ENCODE data around the gene ZFP3.
"Not testable (repeated sequence)": the region's sequence is repeated elsewhere in the genome, so short reads cannot be mapped to it uniquely, and the experiment has no call there.

Gene ZFP3

DNA sequence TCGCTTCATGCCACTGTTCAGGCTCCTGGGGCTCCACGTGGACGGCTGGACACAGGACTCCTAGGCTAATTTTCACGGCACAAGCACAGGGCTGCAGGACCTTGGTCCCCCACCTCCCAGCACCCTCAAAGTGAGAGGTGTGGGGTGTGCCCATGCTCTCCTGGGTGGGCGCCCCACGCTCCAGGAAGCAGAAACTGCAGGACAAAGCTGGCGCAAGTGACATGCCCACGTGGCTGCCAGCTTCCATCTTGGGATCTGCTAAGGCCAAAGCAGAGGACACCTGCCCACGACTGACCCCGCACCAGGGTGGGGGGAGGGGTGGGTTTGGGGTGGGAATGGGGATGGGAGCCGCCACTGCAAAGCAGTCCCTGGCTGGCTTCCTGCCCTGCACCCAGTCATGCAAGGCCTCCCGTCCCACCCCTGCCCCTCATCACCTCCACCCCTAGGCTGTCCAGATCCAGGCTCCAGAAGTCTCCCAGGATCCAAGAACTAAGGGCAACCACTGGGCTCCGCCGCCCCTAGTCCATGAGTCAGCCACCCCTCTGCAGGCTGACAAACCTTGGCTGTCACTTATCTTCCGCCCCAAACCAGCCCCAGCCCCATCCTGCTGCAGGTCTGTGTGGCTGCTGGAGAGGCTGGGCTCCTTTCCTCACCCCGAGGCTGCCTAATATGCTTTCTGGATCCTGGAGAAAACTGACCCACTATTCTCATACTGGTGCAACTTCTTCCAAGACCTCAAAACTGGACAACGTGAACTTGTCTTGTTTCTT is 48.6 kb downstream of the ZFP3 start:
- DNase-seq = no peak

DNA sequence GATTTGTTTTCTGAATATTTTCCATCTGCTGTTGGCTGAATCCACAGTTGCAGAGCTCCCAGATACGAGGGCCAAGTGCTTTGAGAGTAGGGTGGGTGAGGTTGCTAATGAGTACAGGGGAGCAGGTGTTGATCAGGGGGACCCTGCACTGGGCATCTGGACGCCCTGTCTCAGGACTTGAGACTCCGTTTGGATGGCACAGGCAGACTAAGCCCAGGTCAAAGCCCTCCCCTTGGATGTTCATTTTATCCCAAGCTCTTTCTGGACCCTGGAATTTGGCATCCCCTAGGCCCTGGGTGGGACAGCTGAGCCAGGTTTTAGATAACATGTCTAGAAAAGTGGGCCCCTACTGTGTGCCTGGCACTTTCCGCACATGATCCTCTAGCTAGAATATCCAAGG is 49.6 kb downstream of the ZFP3 start:
- DNase-seq = no peak

DNA sequence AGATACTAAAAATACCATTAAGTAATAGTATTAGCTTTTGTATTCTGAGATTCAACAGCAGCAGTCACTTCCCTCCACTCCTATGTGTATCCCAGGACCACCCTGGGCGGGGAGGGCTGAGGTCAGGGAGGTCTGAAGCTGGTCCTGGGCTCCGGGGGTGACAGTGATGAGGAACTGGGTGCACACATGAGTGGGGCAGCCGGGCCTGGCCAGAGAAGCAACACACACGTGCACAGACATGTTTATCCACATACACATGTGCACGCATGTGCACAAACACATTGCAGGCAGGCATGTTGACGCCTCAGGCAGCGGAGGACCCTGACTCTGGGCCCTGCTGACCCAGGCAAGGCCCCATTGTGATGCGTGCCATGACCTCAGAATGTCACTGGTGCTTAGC is 50.1 kb downstream of the ZFP3 start:
- not testable (repeated sequence) for DNase-seq

DNA sequence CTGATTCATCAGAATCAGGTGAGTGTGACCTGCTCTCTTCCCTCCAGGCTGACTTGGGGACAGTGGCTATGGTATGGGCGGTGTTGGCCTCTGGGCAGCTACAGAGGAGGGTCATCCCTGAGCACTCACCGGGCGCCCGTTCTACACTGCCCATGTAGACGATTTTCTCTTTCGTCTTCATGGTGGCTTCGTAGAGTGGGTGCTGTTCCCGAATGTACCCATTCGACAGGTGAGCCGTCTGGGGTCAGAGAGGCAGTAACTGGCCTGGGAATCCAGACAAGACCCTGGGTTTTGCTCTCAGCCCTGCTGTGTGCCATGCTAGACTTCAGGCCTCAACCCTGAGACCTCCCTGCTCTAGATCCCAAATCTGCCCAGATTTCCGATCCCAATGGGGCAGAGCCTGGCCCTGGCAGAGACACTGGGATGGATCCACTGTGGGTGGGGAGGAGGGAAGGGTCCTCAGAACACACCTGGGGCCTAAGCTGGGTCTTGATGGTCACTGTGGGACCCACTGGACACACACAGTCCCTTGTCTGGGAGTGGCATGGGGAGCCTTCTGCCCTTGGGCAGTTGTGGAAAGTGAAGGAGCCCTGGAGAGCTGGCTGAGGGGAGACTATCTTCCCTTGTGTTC is 50.8 kb downstream of the ZFP3 start:
- no peak for DNase-seq

DNA sequence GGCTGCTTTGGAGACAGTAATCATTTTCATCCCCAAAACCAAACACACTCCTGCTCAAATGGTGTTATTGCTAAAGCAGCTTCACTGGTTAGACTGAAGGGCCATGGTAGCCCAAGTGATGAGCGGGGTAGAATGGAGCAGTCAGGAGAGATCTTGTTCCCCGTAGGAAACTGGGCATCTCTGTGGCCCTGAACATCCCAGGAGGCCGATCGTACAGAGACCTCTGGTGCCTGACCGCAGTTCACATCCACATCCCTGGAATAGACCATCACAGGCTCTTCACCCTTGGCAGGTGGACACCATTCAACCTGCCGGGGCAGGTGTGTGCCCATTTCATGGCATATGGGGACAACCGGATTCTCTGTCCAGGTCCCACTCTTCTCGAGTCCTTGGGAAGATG is 51.5 kb downstream of the ZFP3 start:
- DNase-seq = not testable (repeated sequence)

DNA sequence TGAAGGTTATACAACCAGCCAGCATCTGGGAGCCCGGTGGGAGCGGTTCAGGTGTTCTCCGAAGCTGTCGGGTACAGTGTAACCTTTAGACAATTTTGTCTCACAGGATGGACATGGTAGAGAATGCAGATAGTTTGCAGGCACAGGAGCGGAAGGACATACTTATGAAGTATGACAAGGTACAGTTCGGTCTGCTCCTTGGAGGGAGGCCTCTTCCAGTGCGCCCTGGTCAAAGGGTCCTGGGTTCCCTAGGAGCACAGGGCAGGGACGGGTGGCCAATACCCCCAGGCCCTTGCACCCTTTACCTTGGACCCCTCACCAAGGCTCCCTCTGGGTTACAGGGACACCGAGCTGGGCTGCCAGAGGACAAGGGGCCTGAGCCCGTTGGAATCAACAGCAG is 52.0 kb downstream of the ZFP3 start:
- not testable (repeated sequence) for DNase-seq

DNA sequence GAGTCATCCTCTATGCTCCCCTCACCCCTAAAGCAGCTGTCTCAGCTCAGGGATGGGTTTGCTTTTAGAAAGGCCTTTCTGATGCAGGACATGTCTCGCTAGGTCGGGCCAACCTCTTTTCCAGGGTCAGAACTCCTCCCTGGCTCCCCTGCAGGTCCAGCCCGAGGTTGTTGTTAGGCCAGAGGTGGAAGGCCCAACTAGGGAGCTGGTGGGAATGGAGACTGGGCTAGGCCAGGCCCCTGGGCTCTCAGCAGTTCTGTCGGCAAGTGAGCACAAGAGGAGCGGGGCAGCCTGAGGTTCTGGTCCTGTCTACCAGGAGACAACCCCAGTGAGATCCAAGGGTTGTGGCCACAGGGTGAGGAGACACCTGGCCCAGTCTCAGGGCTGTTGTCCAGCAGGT is 52.4 kb downstream of the ZFP3 start:
- DNase-seq = not testable (repeated sequence)

DNA sequence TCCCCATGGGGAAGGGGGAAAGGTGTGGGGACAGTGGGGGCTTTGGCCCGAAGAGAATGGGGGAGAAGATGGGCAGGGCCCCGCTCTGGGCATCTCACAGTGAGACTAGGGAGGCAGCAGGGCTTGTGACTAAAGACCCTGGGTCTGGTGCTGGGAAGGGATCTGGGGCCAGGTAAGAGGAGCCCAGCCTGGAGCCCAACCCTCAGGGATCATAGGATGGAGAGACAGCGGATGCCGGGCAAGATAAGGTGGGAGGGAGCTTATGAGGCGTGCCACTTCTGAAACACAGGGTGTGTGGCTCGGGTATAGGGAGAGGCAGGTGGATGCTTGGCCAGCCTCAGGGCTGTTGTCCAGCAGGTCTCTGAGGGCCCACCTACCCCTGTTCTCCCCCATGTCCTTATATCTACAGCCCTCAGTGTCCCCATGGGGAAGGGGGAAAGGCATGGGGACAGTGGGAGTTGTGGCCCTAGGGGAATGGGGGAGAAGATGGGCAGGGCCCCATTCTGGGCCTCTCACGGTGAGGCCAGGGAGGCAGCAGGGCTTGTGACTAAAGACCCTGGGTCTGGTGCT is 53.0 kb downstream of the ZFP3 start:
- DNase-seq = no peak

DNA sequence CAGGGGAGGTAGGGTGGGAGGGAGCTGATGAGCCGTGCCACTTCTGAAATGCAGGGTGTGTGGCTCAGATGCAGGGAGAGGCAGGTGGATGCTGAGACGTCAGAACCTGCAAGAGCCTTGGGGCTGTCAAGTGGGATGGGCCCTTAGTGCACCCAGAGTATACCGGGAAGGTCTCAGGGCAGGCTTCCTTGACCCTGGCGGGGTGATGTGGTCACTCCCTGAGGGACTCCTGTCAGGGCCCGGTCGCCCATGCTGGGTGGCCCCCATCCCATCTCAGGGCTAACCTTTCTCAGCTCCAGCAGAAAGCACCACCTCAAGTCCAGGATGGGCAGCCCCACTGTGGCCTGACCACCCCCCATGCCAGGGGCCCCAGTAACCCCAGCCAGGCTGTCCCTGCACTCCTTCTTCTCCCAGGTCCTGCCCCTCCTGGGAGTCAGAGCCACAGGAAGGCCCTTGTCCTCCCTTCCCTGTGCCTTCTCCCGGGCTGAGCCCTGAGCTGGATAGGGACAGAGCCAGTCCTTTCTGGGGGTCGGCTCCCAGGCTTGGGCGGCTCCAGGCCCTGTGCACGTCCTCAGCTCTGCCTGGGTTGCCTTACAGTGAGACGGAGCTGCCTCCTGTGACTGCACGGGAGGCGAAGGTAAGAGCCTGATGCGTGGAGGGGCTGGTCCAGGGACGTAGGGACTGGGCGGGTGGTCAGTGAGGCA is 53.7 kb downstream of the ZFP3 start:
- not testable (repeated sequence) for DNase-seq

DNA sequence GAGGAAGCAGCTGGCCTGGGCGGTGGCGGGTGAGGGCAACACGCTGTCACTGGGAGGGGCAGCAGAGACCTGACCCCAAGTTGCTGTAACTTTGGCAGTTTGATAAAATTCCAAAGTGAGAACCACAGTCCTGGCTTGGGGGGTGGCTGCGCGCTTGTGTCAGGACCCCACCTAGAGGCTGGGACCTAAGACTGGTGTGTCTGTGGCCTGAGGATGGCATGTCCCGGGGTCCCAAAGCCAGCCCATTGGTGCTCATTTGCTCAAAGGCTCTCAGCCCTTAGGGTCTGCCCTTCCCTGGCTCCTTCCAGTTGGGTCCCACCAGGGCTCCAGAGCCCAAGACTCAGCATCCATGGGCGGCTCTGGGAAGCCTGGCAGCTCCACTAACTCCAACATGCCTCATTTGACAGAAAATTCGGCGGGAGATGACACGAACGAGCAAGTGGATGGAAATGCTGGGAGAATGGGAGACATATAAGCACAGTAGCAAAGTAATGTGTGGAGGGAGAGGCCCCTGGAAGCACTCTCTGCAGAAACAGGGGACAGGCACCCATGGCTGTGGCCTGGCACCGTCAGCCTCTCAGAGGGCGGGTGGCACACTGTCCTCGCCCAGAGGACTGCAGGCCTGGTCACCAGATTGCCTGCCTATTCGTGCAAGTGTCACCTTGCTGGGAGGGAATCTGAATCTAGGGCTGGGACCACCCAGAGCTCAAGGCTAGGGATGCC is 54.4 kb downstream of the ZFP3 start:
- DNase-seq = not testable (repeated sequence)

DNA sequence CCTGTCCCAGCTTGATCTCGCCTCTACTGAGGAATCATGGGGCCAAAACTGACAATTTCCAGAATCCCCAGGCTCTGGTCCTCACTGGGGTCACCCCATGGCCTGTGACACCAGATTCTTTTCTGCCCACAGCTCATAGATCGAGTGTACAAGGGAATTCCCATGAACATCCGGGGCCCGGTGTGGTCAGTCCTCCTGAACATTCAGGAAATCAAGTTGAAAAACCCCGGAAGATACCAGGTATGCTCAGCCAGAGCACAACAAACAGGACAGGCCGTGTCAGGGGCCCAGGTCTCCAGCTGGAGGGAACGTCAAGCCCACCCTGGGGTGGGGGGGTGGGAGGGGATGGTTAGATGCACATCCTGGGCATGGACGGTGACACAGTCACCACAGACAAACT is 55.0 kb downstream of the ZFP3 start:
- DNase-seq = no peak

DNA sequence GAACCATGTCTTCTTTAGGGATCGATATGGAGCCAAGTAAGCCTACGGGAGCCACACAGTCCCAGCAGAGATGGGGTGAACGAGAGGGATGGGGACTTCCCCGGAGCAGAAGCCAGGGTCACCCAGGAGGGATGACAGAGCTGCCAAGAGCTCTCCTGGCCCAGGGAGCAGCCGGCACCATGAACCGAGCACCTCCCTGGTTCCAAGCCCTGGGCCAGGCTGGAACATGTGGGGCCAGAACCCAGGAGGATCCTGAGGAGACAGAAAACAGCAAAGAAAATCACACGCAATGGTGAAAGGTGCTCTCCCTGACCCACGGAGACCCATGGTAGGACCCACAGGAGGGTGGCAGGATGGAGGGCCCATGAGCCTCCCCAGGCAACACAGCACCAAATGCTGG is 55.7 kb downstream of the ZFP3 start:
- DNase-seq = not testable (repeated sequence)

DNA sequence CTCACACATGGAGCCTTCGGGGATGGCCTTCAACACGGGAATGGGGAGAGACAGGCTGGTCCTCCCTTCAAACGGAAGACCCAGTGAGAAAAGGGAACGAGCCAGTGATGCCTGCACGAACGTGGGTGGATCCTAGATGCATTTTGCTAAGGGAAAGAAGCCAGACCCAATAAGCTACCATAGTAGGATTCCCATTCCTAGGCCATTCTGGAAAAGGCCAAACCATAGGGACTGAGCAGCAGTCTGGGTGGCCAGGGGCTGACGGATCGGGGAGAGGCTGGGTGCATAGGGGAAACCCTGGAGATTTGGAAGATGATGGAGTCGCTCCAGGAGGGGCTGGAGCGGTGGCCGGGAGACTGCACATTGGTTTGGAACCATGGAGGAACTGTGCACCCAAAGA is 56.3 kb downstream of the ZFP3 start:
- DNase-seq = not testable (repeated sequence)

DNA sequence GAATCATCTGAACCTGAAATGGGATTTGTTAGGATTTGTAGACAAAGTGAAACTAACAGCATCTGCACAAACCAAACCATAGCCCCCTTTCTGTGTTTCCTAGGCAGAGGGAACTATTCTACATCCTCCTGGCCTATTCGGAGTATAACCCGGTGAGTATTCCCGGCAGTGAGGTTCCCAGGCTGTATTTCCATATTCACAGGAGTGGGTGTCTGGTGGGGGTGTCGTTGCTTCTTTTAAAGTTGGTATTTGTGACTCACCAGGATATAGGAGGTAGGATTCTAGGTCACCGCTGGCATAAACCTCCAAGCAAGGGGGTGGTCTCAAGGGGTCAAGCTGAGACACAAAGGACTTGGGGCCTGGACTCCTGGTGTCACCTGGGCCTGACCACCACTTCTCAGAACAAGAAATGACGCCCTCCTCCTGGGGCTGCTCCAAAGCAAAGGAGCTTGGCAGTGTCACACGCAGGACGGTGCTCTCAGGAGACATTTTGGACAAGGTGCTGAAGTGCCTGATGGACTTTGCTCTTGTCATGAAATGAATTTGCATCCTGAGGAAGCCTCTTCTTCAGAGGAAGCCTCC is 57.0 kb downstream of the ZFP3 start:
- not testable (repeated sequence) for DNase-seq

DNA sequence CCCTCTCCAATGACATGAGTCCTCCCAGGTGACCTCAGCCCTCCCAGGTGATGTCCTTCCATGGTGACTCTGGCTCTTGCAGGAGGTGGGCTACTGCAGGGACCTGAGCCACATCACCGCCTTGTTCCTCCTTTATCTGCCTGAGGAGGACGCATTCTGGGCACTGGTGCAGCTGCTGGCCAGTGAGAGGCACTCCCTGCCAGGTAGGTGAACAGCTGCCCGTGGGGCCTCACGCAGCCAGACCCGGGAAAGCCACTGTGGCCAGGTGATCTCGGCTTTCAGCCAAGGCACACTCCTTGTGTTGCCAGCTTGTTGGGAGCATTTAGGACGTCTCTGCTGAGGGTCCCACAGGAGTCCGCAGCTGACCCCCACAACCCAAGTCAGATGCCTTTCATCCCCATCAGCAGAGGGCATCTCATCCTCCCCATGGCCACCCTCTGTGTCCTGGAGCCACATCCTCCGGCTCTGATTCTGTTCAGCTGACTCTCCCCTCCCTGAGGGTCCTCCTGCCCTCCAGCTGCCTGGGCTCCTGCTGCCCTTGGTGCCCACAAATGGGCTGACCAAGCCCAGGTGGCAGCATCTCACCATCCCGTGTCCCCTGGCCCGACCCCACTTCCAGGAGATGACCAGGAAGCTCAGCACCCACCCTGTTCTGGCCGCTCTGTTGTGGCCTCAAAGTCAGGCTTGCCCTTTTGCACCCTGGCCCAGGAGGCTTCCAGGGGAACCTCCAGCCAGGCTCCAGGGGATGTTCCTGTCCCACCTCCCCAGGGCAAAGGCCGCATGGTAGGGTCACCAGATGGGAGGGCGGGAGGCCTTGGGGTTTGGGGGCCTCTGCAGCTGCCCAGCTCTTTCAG is 57.7 kb downstream of the ZFP3 start:
- DNase-seq = no peak

DNA sequence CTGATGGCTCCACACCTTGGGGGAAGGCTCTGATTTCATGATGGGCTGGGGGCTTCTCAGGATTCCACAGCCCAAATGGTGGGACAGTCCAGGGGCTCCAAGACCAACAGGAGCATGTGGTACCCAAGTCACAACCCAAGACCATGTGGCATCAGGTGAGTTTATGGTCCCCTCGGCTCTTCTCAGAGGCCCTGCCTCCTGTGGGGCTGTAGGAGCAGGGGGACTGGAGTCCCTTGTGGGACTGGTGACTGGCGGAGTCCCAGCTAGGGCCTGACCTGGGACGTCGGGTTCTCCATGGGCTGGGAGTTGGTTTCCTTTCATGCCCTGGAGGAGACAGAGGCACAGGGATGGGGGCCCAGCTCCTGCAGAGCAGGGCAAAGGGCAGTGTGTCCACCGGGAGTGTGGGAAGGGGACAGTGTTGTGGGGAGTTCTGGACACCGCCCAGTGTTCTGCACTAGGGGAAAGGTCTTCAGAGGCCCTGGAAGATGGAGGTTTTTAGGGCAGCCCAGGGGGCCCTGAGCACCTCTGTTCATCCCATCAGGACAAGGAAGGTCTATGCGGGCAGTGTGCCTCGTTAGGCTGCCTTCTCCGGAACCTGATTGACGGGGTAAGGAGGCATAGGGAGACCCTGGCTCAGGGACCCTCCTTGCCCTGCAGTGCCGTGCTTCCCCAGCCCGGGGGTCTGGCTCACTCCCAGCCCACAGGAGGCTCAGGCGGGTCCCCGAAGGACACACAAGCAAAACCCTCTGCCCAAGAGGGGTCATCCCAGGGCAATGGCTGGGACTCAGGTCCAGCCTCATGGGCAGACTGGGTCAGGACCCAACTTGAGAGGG is 58.5 kb downstream of the ZFP3 start:
- DNase-seq = not testable (repeated sequence)

DNA sequence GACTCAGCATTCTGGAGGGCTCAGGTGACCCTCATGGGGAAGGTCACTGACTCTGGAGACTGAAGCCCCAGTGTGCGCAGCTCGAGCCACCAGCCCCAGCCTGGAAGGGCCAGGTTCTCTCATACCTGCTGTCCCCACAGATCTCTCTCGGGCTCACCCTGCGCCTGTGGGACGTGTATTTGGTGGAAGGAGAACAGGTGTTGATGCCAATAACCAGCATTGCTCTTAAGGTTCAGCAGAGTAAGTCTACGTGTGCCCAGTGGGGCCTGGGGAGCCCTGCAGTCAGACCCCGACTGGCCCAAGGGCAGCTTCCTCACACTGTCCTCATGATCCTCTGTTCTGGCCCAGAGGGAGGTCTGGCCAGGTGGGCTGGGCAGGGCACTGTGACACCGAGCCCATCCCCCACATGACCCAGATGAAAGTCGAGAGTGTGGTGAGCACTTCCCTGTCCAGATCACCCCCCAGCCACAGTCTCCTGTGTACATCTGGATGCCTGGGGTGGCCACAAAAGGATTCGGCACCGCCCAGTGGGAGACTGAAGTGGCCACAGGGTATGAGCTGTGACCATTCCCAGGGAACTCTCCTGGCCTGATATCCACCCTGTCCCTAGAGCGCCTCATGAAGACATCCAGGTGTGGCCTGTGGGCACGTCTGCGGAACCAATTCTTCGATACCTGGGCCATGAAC is 59.4 kb downstream of the ZFP3 start:
- not testable (repeated sequence) for DNase-seq

DNA sequence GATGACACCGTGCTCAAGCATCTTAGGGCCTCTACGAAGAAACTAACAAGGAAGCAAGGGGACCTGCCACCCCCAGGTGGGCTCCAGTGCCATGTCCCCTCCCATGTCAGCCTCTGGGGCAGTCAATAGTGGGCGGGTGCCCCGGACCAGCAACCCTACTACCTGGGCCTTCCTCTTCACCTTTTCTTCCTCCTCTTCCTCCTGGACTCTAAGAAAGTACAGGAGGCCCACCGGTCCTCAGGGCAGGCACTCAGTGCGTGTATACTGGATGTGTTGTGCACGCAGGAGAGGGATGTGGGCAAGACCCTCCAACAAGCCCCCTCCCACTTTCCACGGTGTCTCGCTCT is 59.9 kb downstream of the ZFP3 start:
- not testable (repeated sequence) for DNase-seq

DNA sequence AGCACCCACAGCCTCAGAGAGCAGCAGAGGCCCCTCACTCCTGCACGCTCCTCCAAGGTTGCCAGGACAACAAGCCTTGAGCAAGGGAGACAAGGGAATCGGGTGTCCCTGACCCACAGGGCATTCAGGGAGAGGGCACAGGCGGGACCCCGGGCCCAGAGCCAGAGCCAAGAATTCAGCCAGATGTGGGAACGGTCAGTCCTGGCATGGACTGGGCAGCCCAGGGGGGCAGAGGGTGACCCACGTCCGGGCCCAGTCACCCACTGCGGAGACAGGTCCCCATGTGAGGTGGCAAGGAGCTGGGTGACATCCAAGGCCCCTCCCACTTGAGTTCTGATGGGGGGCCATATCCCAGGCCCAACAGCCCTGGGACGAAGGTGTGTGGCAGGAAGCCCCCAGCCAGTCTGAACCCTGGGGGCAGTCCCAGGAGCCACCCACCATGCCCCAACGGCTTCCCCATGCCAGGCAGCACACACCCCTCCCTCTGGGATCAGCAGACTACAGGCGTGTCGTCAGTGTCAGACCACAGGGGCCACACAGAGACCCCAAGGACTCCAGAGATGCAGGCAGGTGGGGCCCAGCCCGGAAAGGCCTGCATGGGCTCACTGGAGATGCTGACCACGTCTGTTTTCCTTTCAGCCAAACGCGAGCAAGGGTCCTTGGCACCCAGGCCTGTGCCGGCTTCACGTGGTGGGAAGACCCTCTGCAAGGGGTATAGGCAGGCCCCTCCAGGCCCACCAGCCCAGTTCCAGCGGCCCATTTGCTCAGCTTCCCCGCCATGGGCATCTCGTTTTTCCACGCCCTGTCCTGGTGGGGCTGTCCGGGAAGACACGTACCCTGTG is 60.6 kb downstream of the ZFP3 start:
- DNase-seq = no peak
